Upper lobe of left lung (tissue), 4 donors: ENCODE measurements around the gene ANGPTL4.
"Not testable (repeated sequence)": the region's sequence is repeated elsewhere in the genome, so short reads cannot be mapped to it uniquely, and the experiment has no call there.

Source experiments
- CTCF ChIP-seq, 6 experiments: fragments of 450-650 bp in 4 of 6; fragments of 200-600 bp in 2 of 6; sonication (generic) in 2 of 6; IDR thresholded peaks; one replicate each; pipeline ENCODE4 v1.5.1; 2016 to 2019; ENCODE audit warnings: antibody characterized with exemption in 6 of 6
- POLR2A ChIP-seq, 4 donors: fragments of 450-650 bp; IDR thresholded peaks; one replicate each; pipeline ENCODE4 v1.5.1; 2016 to 2017; ENCODE audit warnings: antibody characterized with exemption in 4 of 4, mild to moderate bottlenecking in 2 of 4

- not testable (repeated sequence) for TF ChIP-seq CTCF, POLR2A (IDR thresholded peaks at IDR 0.05)
These were observed 11.1 kb upstream of the ANGPTL4 start for GRCh38 chr19:8352845-8353244.
